Subcutaneous abdominal adipose tissue (tissue), 5 donors: ENCODE data around the gene MCRIP2.
A peak's percentile ranks its signal among the peaks of the same experiment; 100 is the strongest.

Experiments used
- H3K27ac ChIP-seq: one replicate; pipeline ENCODE4 v1.7.0; 2013; ENCODE audit warnings: low read depth, mild to moderate bottlenecking, inconsistent platforms, low read length, moderate library complexity
- H3K27me3 ChIP-seq, 5 donors: one replicate each; pipeline ENCODE4 v1.7.0; 2013; ENCODE audit warnings: low read length in 5 of 5, inconsistent platforms in 1 of 5; ENCODE audit not compliant: control insufficient read depth in 5 of 5, insufficient read depth in 4 of 5
- H3K36me3 ChIP-seq, 5 donors: one replicate each; pipeline ENCODE4 v1.7.0; 2013; ENCODE audit warnings: low read length in 5 of 5; ENCODE audit not compliant: control insufficient read depth in 5 of 5, insufficient read depth in 5 of 5
- H3K4me1 ChIP-seq, 5 donors: one replicate each; pipeline ENCODE4 v1.7.0; 2013; ENCODE audit warnings: low read length in 5 of 5, mild to moderate bottlenecking in 3 of 5, moderate library complexity in 1 of 5; ENCODE audit not compliant: control insufficient read depth in 5 of 5, insufficient read depth in 5 of 5
- H3K4me3 ChIP-seq, 5 donors: one replicate each; pipeline ENCODE4 v1.7.0; 2013; ENCODE audit warnings: low read length in 5 of 5, low read depth in 1 of 5
- H3K9ac ChIP-seq, 5 donors: one replicate each; pipeline ENCODE4 v1.7.0; 2013; ENCODE audit warnings: low read length in 5 of 5, mild to moderate bottlenecking in 4 of 5, moderate library complexity in 3 of 5
- H3K9me3 ChIP-seq, 5 donors: one replicate each; pipeline ENCODE4 v1.7.0; 2013; ENCODE audit warnings: low read length in 5 of 5; ENCODE audit not compliant: control insufficient read depth in 5 of 5
- donor health status: healthy.
- donor health status: healthy.
- donor health status: healthy.
- donor health status: healthy.
- donor health status: healthy.

The MCRIP2 gene

GRCh38 chr16:616733-617586 lies 24.7 kb upstream of the MCRIP2 start:
- Histone ChIP-seq H3K27ac (no peak overlapping the region), H3K27me3 (no peaks in the 10 kb centered on the region), H3K4me3 (no peak overlapping the region)

GRCh38 chr16:617855-618254 lies 23.8 kb upstream of the MCRIP2 start:
- no peaks in the 10 kb centered on the region for H3K27me3 ChIP-seq
- no peak overlapping the region for H3K27ac ChIP-seq
- H3K4me3 ChIP-seq = no peak overlapping the region

More at GRCh38 chr16:616733-617586, 24.7 kb upstream of the MCRIP2 start:
- Histone ChIP-seq H3K9me3 (no peaks in the 10 kb centered on the region), H3K9ac (no peak overlapping the region), H3K36me3 (peaks cover 0 to 23% (median 8%) of the 10 kb centered on the region in 5 donors), H3K4me1 (peaks cover 0 to 8% (median 0%) of the 10 kb centered on the region in 5 donors)

GRCh38 chr16:619476-620100 lies 22.0 kb upstream of the MCRIP2 start:
- no peaks in the 10 kb centered on the region for H3K27me3 ChIP-seq
- H3K27ac ChIP-seq = no peak overlapping the region
- no peak overlapping the region for H3K4me3 ChIP-seq
- peaks cover 0 to 18% (median 3%) of the 10 kb centered on the region in 5 donors for H3K36me3 ChIP-seq
- H3K4me1 ChIP-seq = peaks cover 0 to 12% (median 0%) of the 10 kb centered on the region in 5 donors
- no peak overlapping the region for H3K9ac ChIP-seq
- H3K9me3 ChIP-seq = no peaks in the 10 kb centered on the region

More at GRCh38 chr16:617855-618254, 23.8 kb upstream of the MCRIP2 start:
- no peak overlapping the region for H3K9ac ChIP-seq
- peaks cover 0 to 12% (median 0%) of the 10 kb centered on the region in 5 donors for H3K4me1 ChIP-seq
- no peaks in the 10 kb centered on the region for H3K9me3 ChIP-seq
- H3K36me3 ChIP-seq = peaks cover 0 to 23% (median 8%) of the 10 kb centered on the region in 5 donors

- H3K4me3 ChIP-seq = no peak overlapping the region
- H3K27me3 ChIP-seq = no peaks in the 10 kb centered on the region
- H3K9ac ChIP-seq = no peak overlapping the region
- no peaks in the 10 kb centered on the region for H3K9me3 ChIP-seq
- no peak overlapping the region for H3K27ac ChIP-seq
- H3K4me1 ChIP-seq = peaks cover 0 to 12% (median 0%) of the 10 kb centered on the region in 5 donors
- H3K36me3 ChIP-seq = peaks cover 0 to 30% (median 8%) of the 10 kb centered on the region in 5 donors
Measured at GRCh38 chr16:620700-621525, 20.7 kb upstream of the MCRIP2 start.

GRCh38 chr16:621526-622105 lies 20.0 kb upstream of the MCRIP2 start:
- peaks cover 0 to 19% (median 0%) of the 10 kb centered on the region in 5 donors for H3K4me1 ChIP-seq
- no peak overlapping the region for H3K9ac ChIP-seq
- H3K27me3 ChIP-seq = no peaks in the 10 kb centered on the region
- peaks cover 0 to 35% (median 8%) of the 10 kb centered on the region in 5 donors for H3K36me3 ChIP-seq
- no peak overlapping the region for H3K27ac ChIP-seq
- H3K4me3 ChIP-seq = no peak overlapping the region
- H3K9me3 ChIP-seq = no peaks in the 10 kb centered on the region

- no peaks in the 10 kb centered on the region for H3K27me3 ChIP-seq
- H3K9me3 ChIP-seq = no peaks in the 10 kb centered on the region
- H3K27ac ChIP-seq = no peak overlapping the region
- peaks cover 0 to 38% (median 10%) of the 10 kb centered on the region in 5 donors for H3K36me3 ChIP-seq
- no peak overlapping the region for H3K9ac ChIP-seq
- no peak overlapping the region for H3K4me3 ChIP-seq
- H3K4me1 ChIP-seq = peaks cover 0 to 29% (median 0%) of the 10 kb centered on the region in 5 donors
Measured at GRCh38 chr16:622920-623280, 18.7 kb upstream of the MCRIP2 start.

- H3K27me3 ChIP-seq = no peaks in the 10 kb centered on the region
- no peaks in the 10 kb centered on the region for H3K9me3 ChIP-seq
- H3K36me3 ChIP-seq = peaks cover 0 to 44% (median 17%) of the 10 kb centered on the region in 5 donors
- no peak overlapping the region for H3K4me3 ChIP-seq
- peak overlapping the region in 1 of 5 donors; percentile 13 for H3K9ac ChIP-seq
- peaks cover 0 to 36% (median 4%) of the 10 kb centered on the region in 5 donors for H3K4me1 ChIP-seq
- no peak overlapping the region for H3K27ac ChIP-seq
Measured at GRCh38 chr16:624526-625070, 17.0 kb upstream of the MCRIP2 start.

- H3K27me3 ChIP-seq = no peaks in the 10 kb centered on the region
- no peak overlapping the region for H3K9ac ChIP-seq
- H3K4me3 ChIP-seq = no peak overlapping the region
- peaks cover 0 to 44% (median 17%) of the 10 kb centered on the region in 5 donors for H3K36me3 ChIP-seq
- H3K9me3 ChIP-seq = no peaks in the 10 kb centered on the region
- H3K27ac ChIP-seq = no peak overlapping the region
- H3K4me1 ChIP-seq = peaks cover 0 to 43% (median 12%) of the 10 kb centered on the region in 5 donors
Measured at GRCh38 chr16:625117-625976, 16.3 kb upstream of the MCRIP2 start.
